ENCODE data around the gene PPP1R17.

Gene PPP1R17

DNA sequence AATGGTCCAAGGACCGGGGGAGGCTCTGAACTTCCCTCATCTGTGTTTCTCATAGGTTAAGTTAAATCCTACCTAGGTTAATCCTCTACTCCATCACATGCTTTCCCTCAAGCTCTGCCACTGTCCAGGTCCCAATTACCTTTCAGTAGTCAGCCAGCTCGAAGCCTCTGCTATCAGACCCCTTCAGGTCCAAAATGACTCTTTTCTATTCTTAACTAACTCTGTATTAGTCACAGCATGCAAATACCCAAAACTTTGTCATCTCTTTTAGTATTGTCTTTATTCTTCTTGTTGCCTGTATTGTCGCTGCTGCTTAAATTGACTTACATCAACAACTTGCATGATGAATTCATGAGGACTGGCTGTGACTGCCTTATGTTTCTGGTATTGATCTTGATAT lies 15.3 kb downstream of the PPP1R17 start:
- no peak for DNase-seq (ENCODE audit: low read depth)

DNA sequence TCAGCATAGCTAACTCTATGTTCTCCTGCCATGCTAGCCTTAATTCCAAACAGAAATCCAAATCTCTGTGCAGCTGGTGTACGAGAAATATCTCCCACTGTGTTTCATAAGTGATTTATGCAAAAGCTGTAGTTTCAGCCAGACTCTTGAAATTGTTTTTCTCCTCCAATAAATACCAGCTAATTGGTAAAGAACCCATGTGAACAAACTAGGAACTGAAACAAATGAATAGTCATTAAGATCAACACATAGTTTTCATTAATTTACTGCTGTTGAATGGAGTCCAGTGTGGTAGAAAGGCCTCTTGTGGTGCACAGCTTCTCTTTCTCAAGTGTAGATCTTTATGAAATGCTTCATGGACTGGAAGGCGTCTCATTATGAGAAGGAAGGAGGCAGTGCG lies 18.4 kb downstream of the PPP1R17 start:
- no peak for DNase-seq (ENCODE audit: low read depth)

GRCh38 chr7:31707089-31707488 lies 20.1 kb downstream of the PPP1R17 start:
- no peak for DNase-seq (ENCODE audit: low read depth)

DNA sequence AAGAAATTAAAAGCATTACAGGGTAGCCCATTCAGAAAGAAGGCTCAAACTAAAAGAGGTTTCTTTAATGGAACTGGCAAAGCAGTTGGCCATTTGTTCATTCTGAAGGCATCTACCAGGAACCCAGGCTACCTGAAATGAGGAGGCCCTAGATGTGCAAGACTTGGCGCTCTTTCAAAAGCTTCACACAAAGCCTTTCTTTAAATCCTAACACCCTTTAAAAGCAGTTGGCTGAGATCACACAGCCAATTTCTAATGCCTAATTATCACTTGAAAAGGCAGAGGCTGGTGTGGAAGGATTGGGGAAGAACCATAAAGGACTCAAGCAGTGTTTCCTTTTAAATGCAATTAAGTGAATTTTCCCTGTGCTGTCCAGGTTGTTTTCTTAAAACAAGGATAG lies 23.2 kb downstream of the PPP1R17 start:
- no peak for DNase-seq (ENCODE audit: low read depth)

- DNase-seq (ENCODE audit: low read depth) = no peak
Measured at GRCh38 chr7:31716355-31716754, 29.3 kb downstream of the PPP1R17 start.

GRCh38 chr7:31720366-31720765 lies 33.4 kb downstream of the PPP1R17 start:
- no peak for DNase-seq (ENCODE audit: low read depth)

DNA sequence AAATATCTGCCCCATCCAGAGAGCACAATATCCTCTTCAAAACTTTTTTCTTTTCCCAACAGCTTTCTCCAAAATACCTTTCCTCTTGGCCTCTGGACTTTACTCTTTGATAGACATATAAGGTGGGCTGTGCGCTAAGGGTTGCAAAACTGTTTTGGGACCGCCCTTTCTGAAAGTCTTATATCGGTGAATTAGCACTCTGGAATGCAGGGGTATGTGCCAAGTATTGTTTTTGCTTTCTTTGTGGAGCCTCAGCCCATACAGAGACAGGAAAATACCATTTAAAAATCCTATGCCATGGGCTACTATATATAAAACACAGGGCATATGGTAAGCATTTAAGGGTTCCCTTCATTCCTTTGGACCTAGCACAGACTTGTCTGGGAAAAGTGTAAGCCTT lies 37.7 kb downstream of the PPP1R17 start:
- DNase-seq (ENCODE audit: low read depth) = no peak

DNA sequence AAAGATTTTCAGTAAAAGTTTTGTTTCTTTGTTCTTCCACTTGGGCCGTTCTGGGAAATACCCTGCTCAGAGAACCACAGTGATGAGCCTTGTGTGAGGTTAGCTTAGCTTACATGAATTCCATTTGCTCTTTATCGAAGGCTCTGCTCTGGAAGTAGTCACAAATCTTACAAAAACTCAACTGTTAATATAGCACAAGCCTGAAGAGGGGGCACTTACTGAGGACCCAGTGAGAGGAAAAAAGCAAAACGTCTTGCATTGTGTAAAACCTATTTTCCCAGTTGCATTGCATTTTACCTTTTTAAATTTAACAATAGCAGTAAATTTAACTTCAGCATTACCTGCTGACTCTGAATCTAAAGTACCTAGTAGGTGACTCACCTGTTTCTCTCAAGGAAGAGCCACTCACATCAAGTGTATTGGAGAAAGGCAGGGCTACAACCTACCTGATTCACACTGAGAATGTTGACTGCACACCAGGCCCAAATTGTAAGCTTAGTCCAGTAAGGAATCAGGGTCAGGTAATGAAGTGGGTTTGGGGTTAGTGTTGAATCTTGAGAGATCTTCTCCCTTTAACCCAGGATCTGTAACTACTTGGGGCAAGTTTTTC lies 42.3 kb downstream of the PPP1R17 start:
- no peak for DNase-seq (ENCODE audit: low read depth)

GRCh38 chr7:31734456-31734855 lies 47.4 kb downstream of the PPP1R17 start:
- peak; percentile 39 for DNase-seq (ENCODE audit: low read depth)

DNA sequence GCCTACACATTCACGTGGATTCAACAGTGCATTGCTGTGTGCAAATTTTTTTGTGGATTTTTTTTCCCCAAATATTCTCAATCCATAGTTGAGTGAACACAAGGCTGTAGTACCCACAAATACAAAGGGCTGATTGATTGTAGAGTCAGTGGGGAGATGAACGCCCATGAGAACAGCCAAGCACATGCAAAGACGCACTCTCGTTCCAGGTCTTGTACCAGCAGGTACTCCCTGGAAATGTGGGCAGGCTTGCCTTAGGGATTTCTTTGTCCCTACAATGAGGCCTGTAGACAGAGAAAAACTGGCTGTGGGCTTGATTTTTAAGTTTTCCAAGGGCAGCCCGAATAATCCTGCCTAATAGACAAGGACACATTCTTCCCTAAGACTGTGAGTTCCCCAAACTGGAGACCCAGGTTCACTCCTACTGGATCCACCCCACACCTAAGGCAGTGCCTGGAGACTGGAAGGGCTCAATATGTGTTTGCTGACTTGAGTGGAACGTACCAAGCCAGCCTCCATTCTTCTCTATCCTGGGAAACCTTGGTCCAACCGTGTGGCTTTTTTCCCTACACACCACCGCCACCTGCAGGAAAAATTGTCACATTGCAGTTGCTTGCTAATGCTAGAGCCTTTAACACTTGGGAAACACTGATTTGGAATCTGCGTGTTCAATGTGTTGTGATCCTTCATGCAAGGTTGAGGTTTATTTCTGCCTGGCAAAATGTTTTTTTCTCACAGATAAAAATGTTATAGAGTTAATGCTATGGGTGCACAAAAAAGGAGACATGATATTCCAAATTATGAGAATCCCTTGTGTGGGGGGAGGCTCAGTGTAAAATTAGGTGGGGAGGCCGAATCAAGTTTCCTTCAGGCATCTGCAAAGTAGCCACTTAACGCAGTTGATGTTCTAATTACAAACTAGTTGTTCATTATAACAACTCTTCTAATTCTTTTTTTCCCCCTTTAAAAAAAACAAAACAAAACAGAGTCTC lies 49.3 kb downstream of the PPP1R17 start:
- peak; percentile 29 for DNase-seq (ENCODE audit: low read depth)

- DNase-seq (ENCODE audit: low read depth) = no peak
Measured at GRCh38 chr7:31741852-31742251, 54.8 kb downstream of the PPP1R17 start.

GRCh38 chr7:31744294-31744874 lies 57.4 kb downstream of the PPP1R17 start:
- DNase-seq (ENCODE audit: low read depth) = no peak

- DNase-seq (ENCODE audit: low read depth) = no peak
Measured at GRCh38 chr7:31747553-31747952, 60.5 kb downstream of the PPP1R17 start.

- no peak for DNase-seq (ENCODE audit: low read depth)
Measured at GRCh38 chr7:31748084-31748483, 61.1 kb downstream of the PPP1R17 start.

- DNase-seq (ENCODE audit: low read depth) = no peak
Measured at GRCh38 chr7:31751726-31752125, 64.7 kb downstream of the PPP1R17 start.

Data from GM04503 (cell line).